ENCODE measurements around the gene DENND4A.

DENND4A gene

DNA sequence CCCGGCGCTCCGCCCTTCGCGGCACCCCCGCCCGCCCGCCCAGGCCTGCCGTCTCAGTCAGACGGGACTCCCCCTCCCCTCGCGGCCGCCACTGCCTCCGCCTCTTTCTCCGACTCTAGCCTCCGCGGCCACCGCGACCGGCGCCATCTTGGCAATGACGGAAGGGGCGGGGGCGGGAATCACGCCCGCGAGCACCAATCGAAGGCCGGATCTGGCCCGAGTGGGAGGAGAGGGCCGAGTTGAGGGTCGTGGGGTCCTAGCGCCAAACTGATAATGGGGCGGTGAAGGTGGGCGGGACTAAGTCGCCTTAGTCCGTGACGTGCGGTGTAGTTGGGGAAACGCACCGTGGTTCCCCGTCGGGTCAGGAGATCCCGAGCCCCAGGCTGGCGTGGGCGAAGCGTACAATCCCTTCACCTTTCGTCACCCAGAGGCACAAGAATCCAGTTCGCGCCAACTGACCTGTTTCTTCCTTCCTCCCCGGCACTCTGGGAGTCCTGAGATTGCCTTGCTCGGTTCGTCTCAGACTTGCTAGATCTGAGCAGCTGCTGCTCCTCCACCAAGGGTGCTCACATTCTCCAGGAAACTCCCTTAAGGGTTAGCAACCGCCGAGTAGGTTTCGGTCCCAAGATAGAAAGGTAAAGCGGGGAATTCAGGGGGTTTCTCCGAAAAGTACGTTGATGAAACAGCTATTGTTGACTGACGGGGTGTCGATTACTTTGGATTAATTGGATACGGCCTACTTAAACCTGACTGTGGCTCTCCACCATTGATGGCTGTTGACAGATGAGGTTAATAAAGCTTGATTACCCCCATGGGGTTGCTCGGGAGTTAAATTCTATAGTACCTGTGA lies at the start of gene DENND4A:
DENND4A (minus strand) TSS at position 156 of the 850 bp plus-strand sequence. CDS start 35,843 bp downstream, outside the sequence.
- DNase-seq: peak; percentile 98 to 99

DNA sequence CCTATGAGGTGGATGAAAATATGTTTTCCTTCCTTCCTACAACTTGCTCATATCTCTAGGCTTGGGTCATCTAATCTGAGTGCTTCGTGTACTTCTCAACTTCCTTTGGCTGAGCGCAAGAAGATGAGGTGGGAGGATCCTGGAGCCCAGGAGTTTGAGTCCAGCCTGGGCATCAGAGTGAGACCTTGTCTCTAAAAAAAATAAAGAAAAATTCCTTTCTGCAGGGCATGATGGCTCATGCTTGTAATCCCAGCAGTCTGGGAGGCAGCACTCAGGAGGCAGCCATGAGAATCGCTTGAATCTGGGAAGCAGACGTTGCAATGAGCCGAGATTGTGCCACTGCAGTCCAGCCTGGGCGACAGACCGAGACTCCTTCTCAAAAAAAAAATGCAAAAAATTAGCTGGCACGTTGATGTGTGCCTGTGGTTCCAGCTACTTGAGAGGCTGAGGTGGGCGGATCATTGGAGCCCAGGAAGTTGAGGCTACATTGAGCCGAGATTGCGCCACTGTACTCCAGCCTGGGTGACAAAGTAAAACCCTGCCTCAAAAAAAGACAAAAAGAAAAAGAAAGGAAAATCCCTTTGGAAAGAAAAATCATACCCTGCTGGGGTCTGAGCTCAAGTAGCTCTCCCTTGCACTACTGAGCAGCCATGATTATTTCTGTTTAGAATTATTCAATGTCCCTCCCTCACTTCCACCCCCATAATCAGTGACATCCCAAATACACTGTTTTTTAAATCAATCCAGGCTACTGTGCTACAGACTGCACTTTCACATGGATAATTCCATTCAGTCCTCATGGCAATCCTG lies 49.2 kb upstream of the DENND4A start:
- DNase-seq: no peak

DNA sequence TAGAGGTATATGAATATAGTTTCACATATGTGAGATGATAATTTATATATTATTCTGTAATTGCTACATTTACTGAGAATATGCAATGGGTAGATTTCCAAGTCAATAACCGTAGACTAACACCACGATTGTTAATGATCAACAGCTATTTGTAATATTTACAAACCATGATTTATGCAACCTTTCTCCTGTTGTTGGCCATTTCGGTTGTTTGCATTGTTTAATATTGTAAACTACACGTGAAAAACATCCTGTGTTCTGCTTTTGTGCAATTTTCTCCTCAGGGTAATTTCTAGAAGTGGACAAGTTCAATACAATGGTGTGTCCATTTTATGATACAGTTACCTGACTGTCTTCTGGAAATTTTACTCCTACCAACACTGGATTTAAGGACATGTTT lies 47.9 kb upstream of the DENND4A start:
- no peak for DNase-seq

DNA sequence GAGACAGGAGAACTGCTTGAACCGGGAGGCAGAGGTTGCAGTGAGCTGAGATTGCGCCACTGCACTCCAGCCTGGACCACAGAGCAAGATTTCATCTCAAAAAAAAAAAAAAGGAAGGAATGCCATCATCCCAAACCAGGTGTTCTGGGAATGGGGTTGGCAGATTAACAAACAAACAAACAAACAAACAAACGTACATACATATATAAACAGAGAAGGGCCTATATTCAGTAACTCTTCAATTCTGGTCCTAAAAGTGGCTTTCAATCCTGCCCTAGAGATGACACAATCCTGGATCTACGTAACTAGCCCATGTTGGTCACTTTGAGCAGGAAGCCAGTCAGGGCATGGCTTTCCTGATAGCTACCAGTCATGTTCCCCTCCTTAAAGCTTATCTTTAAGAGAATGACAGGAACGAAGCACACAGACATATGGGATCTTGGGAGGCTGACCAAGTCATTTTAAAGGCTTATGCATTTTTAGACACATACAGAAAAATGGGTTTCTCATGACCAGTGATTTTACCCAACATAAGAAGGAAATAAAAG lies 47.3 kb upstream of the DENND4A start:
- no peak for DNase-seq

DNA sequence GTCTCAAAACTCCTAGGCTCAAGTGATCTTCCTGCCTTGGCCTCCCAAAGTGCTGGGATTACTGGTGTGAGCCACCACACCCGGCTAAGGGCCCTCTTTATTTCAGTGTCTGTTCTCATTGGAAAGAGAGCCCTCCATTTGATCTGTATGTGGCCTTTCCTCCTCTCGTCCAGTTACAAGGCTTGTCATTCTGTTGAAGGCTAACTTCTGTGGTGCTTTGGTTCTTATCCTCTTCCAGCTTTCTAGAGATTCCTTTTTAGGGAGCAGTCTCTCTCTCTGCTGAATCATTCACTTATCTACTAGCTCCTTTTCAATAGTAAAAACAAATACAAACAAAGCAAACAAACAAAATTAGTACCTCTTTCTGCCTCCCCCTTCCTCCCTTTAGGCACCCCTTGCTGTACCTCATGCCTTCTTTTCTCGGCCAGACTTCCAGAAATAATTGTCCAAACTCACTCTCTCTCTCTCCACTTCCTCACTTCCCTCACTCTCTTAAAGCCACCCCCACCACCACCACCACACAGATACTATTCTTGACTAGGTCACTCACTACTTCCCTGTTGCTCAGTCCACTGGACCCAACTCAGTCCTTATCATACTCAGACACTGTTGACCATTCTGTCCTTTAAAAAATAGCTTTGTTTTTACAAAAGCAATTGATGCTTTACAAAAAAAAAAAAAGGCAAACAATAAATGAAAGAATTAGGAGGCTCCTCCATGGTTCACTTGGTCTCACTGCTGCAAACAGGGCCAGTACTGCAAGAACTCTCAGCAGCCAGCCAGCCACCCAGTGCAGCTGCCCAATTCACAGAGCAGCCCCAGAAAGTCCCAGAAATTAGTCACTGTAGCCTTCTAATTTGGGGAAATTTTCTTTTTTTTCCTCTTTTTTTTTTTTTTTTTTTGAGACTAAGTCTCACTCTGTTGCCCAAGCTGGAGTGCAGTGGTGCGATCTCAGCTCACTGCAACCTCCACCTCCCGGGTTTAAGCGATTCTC lies 45.5 kb upstream of the DENND4A start:
- no peak for DNase-seq

DNA sequence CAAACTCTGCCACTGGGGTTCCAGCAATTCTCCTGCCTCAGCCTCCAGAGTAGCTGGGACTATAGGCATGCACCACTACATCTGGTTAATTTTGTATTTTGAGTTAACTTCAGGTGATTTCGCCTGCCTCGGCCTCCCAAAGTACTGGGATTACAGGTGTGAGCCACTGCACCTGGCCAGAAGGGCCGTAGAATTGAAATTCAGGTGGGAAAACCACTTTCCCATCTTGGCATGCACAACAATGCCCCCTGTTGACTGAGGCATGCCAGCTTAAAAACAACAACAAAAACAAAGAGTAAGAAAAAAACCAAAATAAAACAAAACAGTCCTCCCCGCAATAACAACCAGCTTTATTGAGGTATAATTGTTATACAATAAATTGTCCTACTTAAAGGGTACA lies 44.6 kb upstream of the DENND4A start:
- no peak for DNase-seq

DNA sequence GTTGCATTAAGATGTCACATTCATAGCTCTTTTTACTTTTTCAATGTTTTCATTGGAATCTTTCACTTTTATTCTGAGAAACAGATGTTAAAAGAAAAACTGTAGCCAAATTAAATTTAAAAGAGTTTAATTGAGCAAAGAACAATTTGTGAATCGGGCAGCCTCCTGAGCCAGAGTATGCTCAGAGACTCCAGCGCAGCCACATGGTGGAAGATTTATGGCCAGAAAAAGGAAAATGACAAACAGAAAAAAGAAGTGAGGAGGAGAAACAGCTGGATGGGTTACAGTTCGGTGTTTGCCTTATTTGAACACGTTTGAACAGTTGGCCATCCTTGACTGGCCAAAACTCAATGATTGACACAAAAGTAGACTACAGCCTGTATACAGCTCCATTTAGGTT lies 43.4 kb upstream of the DENND4A start:
- DNase-seq: no peak

DNA sequence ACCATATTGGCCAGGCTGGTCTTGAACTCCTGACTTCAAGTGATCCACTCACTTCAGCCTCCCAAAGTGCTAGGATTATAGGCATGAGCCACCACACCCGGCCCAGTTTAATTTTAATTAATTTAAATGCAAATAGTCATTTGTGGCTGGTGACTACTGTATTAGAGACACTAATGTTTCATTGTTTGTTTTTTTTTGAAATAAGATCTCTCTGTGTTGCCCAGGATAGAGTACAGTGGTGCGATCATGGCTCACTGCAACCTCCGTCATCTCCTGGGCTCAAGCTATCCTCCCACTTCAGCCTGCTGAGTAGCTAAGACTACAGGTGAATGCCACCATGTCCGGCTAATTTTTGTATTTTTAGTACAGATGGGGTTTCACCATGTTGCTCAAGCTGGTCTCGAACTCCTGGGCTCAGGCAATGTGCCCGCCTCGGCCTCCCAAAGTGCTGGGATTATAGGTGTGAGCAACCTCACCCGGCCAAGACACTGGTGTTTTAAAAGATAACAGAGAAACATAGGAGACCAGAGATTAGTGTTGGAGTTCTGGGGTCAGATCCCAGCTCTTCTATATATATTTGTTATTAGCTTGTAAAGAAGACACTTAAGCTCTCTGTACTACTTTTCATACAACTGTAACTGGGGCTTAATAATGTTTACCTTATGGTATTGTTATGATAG lies 42.6 kb upstream of the DENND4A start:
- no peak for DNase-seq

DNA sequence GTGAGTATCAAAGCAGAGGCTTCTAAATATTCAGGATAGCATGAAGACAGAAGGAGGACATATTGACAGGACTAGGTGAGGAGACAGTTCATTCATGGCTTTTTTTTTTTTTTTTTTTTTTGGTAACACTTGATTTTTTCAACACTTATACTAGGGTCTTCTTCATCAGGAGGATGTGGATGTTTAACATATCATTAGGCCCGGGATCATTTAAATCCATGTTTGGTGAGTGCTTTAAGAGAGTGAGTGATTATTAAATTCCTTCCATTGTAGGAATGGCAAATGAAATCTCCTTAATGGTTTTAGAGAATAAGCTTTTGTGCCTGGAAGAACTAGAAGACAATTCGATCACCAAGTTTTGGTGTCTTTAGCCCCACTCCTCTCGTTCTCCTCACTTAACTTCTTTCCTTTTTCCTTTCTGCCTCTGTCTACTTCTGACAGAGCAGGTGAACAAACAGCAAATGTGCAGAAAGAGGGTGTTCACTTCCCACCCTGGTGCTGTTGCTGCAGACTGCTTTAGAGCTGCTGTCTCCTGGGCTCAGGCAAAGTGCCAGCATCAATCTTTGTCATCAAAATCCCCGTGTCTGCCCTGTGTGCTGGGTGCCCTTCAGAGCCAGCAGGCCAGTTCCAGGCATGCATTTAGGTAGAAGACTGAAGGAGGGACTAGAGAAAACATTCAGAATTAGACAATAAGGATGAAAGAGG lies 41.6 kb upstream of the DENND4A start:
- peak; percentile 19 to 77 for DNase-seq

DNA sequence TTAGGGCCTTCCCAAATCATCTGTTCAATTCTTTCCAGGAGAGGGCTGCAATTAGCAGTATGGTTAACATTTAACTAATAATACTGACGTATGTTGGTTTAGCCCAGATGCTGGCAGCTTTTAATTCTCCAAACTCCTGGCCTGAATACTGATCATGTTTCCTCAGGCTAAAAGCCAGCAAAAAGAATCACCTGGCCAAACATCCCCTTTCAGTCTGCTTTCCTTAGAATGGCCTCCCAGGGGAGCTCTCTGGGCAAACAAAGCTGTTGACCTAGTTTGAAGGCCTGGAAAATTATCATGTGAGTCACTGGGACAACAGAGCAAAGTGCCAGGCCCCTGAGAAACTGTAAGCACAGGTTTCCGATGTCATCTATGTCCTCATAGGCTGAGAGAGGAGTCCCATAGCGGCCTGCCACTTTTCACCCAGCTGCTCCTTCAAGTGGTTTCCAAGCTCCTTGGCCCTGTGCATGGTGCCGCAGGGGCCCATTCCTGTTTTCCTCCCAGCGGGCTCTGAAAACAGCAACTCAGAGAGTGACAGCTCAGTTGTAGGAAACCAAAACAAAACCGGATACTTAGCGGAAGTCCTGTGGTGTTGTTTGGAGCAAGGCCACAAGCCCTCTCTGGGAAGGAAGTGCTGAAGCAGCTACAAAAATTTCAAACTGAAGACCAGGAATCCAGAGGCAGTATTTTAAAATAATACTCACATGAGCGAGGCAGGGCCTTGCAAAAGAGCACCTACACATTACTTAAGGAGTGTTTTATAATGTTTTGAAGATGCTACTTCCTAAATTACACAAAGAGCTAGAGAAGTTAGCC lies 40.7 kb upstream of the DENND4A start:
- peak; percentile 99 to 100 for DNase-seq

DNA sequence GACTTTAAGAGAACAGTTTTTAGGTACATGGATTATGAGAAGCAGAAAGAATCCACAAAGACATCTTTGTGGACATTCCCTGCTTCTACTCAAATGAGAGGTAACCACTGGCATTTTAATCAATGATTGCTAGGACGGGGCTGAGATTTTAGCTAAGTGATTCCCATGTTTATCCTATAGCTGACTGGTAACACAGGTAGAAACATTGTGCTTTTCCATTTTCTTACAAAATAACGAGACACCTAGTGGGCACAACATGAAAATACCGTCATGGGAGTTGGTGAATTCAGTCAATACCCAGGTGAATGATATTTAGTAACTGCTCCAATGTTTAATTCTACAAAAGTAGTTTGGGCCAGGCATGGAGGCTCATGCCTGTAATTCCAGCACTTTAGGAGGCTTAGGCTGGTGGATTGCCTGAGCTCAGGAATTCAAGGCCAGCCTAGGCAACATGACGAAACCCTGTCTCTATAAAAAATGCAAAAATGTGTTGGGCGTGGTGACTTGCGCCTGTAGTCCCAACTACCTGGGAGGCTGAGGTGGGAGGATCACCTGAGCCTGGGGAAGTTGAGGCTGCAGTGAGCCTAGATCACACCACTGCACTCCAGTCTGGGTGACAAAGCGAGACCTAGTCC lies 37.2 kb upstream of the DENND4A start:
- peak; percentile 14 to 64 for DNase-seq

DNA sequence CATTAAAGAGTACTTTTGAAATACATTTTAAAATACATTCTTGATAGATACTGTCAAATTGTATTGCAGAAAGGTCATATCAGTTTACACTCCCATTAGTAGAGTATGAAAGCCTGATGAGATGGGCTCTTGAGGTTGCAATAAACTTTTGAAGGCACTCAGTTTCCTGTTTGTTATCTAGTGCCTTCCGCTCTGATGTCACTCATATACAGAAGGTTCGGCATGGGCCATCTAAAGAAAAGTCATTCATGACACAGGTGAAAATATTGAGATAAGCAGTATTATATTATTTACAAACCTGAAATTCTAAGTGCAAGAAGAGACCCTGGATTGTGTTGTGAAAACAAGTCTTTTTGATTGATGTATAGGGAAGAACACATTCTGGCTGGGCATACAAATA lies 36.5 kb upstream of the DENND4A start:
- DNase-seq: no peak

DNA sequence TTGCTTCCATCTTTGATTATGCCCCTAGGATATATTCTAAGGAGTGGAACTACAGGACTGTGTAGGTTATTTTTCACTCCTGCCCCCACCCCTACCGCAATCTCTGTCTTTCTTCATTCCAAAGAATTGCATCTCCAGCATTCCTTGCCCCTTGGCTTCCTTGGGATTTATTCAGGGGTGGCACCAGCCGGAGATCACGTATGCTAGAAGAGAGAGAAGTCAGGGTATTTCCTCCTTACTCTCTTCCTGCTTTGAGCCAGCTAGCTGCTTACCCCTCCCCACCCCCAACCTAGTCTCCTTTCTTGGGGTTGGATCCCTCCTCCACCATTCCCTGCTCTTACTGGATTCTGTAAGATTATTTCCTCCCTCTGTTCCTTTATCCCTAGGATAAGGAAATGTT lies 35.0 kb upstream of the DENND4A start:
- no peak for DNase-seq

DNA sequence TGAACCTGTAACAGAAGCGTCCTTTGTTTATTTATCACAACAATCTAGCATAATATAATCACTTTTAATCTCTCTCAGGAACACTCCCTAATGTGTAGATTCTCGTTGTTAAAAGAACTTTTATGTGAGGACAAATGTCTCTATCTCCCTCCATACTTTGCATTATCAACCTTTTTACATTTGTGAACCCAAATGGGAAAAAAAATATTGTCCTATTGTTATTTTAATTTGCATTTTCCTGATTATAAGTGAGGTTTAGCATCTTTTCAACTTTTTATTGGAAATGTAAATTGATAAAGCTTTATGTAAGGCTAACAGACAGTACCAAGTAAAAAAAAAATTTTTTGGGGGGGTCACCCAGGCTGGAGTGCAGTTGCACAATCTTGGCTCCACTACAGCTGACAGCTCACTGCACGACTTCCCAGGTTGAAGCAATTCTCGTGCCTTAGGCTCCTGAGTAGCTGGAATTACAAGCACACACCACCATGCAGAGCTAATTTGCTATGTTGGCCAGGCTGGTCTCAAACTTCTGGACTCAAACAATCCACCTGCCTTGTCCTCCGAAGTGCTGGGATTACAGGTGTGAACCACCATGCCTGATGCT lies 33.0 kb upstream of the DENND4A start:
- DNase-seq: no peak

DNA sequence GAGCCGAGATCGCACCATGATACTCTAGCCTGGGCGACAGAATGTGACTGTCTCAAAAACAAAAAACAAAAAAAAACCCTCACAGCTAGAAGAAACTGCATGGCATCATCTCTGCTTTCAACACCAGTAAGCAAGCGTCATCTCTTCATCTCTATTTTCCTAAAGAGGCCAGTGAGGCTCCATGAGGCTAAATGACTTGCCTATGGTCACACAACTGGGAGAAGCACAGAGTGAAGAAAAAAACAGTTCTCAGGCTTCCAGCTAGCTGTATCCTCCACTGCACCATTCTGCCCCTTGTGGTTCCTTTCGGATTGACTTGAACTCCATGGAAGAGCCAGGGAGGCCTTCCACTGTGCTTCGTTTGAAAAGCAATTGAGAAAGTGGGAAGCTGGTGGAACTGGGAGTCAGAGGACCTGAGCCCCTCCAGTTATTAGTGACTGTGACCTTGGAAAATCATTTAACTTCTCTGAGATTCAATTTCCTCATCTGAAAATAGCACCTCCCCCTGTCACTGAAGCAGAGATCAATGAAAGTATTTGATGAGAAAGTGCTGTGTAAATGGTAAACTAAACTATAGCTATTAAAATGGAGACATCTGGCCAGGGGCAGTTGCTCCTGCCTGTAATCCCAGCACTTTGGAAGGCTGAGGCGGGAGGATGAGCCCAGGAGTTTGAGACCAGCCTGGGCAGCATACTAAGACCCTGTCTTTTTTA lies 32.1 kb upstream of the DENND4A start:
- DNase-seq: peak; percentile 75 to 79

DNA sequence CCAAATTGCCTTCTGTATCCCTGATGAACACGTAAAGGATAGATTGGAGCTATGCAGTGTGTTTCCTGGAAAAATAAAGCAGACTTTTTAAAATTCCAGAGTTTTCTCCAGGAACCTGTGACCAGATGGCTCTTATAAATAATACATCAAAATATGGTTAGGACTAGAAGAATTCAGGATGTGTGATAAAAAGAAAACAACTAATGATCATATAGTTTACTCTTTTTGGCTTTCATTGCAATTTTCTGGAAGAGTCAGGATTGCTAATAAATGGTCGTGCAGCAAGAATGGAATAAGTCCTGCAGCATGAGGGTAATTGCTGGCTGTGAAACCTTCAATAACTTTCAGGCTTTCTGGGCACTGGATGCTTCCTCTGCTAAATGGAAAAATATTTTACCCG lies 30.2 kb upstream of the DENND4A start:
- no peak for DNase-seq

DNA sequence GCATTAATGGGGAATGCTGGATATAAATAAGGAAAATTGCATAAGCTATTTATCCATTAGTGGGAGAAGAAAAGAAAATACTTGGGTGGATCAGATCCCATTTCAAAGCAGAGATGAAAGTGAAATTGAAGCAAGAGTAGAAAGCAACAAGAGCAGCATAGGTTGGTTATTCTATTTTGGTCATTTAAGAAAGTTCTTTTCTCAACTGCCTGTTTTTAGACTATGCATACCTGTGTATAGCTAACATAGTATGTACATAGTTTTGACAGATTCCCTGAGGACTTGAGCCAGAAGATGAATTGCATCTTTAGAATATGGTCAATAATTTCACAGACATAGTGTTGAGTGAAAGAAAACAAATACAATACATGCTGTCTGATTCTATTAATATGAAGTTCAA lies 29.0 kb upstream of the DENND4A start:
- no peak for DNase-seq

DNA sequence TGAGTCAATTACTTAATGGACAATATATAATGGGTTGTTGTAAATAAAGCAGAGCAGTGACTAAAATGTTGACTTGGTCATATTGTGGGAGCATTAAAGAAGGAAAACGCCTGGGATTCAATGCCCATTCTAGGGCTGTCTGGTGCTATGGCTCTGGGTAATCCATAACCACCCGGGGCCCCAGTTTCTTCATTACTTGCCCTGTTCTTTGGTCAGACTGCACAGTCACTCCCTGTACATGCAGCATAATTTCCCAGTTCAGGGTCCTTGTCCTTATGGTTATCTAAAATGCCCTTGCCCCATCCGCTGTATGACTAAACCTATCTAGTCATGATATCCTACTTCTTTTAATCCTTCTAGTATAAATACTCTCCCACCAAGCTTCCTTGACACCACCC lies 27.5 kb upstream of the DENND4A start:
- no peak for DNase-seq
